GM18499 (cell line): ENCODE measurements around the gene ENTR1.

Experiments
- ATAC-seq: cut with Tn5 transposase; IDR thresholded peaks from one replicate; pipeline ENCODE4 v1.9.1; 2021; ENCODE audit warnings: moderate number of reproducible peaks; ENCODE audit not compliant: insufficient read depth, unreplicated experiment

Gene ENTR1

GRCh38 chr9:136379401-136379800 is 31.0 kb downstream of the ENTR1 start:
- ATAC-seq = no peak

GRCh38 chr9:136379003-136379287 is 31.5 kb downstream of the ENTR1 start:
- no peak for ATAC-seq

DNA sequence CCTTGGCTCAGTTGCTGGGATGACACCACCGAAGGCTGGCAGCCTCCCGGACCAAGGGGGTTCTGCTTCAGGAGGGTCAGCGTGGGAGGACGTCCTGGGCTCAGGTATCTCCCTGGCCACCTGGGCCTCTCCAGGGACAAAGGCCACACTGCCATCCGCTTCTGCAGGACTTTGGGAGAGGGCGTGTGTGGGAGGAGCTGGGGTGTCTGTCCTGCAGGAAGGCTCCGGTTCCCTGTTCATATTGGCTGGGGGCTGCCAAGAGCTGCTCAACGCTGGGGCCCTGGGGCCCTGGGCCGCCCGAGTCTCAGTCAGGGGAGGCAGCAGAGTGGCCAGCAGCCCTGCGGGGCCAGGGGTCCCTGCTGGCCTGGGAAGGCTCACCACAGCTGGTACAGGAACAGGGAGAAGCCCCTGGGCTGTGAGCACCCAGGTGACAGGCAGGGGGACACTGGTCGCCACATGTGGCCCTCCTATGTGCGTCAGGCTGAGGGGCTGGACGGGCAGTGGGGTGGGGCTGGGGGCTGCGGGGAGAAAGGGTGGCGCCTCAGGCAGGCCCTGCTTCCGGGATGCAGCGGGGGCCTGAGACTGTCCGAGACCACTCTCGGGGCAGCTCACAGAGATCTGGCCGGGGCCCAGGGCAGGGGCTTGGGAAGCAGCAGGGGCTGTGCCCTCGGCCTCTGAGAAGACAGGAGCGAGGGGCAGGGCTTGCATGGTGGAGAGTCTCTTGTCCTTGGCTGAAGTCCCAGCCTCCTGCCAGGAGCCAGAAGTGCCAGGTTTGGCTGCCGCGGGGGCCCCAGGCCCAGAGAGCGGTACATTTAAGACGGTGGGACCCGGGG is 32.0 kb downstream of the ENTR1 start:
- ATAC-seq = no peak

DNA sequence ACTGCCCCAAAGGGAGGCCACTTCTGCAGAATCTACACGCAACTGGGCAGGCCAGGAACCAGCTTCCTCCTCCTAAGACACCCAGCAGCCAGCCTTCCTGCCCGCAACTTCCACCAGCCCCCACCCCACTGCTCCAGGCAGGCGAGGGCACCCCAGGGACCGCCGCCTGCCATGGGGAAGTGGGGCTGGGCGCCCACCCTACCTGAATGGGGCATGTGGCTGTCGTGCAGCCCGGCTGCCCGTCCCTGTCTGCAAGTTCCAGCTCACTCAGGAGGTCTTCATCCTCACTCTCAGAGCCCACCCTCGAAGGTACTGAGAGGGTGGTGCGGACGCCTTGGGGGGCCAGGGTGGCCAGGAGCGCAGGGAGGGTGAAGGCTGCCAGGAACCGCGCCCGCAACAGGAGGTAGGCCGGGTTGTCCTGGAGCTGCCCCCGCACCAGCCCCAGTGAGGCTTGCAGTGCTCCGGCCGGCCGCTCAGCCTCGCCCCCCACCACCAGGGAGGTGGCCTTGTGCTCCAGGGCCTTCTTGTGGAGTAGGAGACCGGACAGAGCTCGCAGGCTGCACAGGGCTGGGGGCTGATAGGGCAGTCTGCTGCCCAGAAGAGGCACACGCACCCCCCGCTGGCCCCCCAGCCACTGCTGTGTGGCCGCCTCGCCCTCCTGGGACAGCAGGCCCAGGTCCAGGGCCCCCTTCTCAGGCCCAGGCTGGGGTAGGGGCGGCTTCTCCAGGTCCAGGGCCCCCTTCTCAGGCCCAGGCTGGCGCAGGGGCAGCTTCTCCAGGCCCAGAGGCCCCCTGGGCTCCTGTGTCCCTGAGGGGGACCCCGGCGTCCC is 32.9 kb downstream of the ENTR1 start:
- ATAC-seq = no peak

GRCh38 chr9:136376457-136376856 is 34.0 kb downstream of the ENTR1 start:
- no peak for ATAC-seq

GRCh38 chr9:136375096-136375495 is 35.3 kb downstream of the ENTR1 start:
- no peak for ATAC-seq

DNA sequence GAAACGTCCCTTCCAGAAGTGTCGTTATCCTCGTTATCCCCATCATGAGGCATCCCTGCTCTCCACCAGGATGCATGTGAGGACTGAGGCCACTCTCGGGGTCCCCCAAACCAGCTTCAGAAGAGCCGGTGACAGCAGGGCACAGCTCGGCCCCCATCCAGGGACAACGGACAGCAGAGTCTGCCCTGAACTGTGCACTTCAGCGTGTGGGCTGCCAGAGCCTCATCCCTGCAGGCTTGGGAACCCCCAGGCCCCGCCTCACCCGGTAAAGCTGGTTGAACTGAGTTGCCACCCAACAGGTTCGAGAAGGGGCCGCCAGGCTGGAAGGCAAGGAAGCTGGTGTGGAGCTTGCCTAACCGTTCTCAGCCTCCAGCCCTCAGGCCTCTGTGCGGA is 36.2 kb downstream of the ENTR1 start:
- ATAC-seq = no peak

DNA sequence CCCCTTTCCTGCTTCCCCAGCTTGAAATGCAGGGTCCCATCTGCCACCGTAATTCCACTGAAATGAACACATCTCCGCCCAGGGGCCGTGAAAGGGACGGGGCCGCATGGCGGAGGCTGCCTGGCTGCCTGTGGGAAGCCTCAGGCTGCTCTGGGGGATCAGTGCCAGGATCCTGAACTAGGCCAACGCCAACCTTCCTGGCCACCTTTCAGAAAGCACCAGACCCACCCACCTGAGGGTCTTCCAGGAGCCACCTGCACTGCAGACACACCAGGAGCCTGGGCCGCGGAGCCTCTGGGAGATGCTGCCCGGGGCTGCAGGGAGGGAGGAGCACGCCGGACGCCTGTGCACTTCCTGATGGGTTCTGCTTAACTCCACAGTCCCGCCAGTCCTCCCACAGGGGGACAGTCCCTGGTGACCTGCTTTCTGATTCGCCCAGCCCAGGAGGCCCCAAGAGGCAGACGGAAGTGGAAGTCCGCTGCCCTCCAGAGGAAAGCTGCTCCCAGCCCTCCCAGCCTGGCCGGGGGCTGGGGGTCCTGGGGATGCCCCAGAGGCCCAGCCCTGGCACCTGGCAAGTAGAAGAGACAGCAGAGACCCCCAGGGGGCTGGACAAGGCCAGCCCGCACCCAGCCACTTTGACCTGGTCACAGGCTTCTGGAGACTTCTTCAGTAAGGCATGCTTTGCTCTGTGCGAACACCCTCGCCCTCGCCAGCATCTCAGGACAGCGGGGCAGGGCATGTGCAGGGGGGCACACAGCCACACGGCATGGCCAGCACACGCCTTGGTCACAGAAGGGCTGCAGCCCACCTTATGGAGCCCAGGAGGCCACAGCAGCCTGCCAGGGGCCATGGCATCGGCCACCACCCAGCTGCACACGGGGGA is 36.9 kb downstream of the ENTR1 start, which contains the start of gene CARD9:
Gene CARD9 (minus strand): TSS at position 370 of the 883 bp plus-strand sequence. CDS start 1,591 bp downstream, outside the sequence.
- ATAC-seq = no peak

- no peak for ATAC-seq
These were observed 37.7 kb downstream of the ENTR1 start for GRCh38 chr9:136372561-136373299.

DNA sequence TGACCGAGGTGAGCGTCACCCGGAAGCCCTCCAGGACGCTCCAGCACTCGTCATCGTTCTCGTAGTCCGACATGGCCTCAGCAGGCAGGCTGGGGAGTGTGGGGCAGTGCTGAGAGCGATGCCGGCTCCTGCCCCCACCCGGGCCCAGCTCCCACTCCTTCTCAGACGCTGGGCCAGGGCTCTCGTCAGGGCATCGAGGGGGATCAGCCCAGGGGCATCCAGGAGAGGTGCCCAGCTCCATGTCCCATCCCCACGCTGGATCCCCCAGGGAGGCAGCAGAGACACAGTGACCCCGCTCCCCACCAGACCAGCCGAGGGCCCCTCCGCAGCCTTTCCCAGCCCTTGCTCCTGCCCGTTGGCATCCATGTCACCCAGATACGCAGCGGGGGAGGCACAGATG is 38.4 kb downstream of the ENTR1 start:
- ATAC-seq = no peak

DNA sequence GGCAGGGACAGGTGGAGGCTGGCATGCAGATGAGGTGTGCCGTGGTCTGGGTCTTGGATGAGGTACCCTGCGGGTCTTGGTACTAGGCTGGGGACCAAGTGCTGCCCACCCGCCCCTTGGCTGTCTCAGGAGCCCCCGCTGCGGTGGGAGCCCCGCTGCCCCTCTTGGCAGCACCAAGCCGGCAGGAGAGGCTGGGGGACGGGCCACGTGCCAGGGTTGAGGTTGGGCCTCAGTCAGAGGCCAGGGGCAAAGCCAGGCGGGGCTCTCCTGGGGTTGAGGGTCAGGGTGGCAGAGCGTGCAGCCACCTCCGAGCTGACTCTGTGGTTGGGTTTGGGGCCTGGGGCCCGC is 38.9 kb downstream of the ENTR1 start:
- ATAC-seq = no peak

DNA sequence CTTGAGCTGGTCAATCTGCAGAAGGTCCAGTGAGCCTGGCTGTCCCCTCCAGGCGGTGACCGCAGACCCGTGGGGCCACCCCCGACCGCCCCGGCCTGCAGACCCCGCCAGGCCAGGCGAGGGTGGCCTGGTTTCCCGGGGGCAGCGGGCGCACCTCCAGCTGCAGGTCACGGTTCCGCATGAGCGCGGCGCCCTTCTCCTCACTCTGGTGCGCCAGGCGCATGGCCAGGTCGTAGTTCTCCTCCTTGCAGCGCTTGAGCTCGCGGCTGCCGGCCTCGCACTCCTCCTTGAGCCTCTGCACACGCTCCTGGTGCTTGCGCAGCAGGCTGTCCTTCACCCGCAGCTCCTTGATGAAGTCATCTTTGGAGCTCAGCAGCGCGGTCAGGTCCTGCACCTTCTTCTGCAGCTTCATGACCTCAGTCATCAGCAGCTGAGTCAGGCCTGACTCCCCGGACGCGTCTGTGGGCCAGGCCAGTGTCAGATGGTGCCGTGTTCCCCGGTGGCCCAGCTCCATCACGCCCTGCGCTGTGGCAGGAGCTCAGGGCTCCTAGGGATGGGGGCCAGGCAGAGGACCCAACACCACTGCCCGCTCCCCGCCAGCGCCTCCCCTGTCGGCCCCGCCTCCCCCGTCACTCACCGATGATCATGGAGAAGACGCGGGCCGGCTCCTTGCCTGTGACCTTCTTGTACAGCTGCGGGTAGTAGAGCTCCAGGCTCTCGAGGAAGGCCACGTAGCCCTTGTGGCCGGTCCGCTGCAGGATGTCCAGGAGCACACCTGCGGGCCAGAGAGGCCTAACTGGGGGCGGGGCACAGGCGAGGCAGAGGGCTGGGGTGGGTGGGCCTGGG is 39.5 kb downstream of the ENTR1 start:
- ATAC-seq = no peak

- no peak for ATAC-seq
These were observed 40.4 kb downstream of the ENTR1 start for GRCh38 chr9:136370037-136370436.

GRCh38 chr9:136368190-136368589 is 42.2 kb downstream of the ENTR1 start:
- no peak for ATAC-seq

DNA sequence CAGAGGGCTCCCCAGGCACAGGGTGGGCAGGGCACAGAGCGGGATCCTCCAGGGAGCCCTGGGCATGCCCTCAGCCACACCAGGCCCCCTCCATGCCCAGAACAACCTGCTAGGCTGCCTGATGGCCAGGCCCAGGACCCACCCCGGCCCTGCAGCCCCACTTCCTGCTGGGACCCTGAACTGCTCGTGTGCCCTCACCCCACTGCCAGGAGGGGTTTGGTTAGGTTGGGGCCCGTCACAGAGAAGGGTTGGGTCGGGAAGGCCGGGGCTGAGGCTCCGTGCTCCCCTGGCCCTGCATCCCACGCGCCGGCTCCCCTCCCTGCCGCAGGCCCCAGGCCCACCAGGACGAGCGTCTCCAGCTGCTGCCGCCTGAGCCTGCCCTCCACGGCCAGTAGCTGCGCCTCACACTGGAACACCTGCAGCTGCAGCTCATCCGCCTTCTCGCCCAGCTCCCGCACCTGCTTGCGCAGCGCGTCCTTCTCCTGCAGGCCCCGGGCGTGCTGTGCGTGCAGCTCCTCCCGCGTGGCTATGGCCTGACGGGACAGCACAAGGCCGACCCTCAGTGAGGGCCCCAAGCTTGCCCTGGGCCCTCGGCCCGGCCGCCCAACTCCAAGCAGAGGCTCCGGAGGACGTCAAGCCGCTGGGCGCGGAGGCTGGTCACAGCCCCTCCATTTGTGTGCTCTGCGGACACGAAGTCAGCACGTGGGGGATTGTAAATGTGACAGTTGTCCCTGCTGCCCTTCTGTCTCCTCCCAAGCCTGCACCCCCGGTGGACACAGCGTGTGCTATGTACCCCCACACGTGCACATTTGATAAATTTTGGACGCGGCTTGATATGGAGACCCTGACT is 42.9 kb downstream of the ENTR1 start:
- no peak for ATAC-seq

GRCh38 chr9:136366826-136367225 is 43.6 kb downstream of the ENTR1 start:
- no peak for ATAC-seq

GRCh38 chr9:136365775-136366222 is 44.6 kb downstream of the ENTR1 start:
- no peak for ATAC-seq
